HG03342 (cell line): ENCODE data around the gene SPACA9.

Source experiments
- ATAC-seq: cut with Tn5 transposase; IDR thresholded peaks from one replicate; pipeline ENCODE4 v1.9.1; 2021; ENCODE audit warnings: mild to moderate bottlenecking, moderate library complexity; ENCODE audit not compliant: unreplicated experiment

The SPACA9 gene

DNA sequence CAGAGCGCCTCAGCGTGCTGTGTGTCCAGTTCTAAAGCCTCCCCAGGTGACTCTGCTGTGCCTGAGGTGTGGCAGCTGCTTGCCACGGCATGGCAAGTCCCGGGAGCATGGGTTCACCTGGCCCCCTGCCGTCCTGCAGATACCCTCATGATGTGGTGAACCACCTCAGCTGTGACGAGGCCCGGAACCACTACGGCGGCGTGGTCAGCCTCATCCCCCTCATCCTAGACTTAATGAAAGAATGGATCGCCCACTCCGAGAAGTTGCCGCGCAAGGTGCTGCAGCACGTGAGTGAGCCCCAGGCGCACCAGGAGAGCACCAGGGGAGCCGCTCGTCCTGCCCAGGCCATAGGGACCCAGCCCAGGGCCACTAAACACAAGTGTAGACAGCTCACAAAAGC is 9.5 kb downstream of the SPACA9 start:
- no peak for ATAC-seq

DNA sequence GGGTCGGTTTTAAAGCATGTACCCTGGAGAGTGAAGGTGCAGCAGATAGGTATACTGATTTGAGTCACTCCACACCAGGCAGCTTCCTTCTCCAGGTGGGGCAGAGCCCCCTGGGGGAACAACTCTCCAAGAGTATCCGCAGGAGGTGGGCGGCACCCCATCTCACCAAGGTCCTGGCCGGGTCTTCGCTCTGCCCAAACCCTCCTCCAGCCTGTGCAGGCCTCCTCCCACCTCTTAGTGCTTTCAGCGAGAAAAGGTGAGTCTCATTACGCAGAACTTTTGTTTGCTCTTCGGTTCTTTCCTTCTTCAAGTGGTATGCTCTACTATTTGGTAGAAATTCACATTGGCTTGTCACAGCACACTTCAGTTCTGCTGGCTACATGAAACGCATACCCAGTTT is 13.7 kb downstream of the SPACA9 start:
- no peak for ATAC-seq

DNA sequence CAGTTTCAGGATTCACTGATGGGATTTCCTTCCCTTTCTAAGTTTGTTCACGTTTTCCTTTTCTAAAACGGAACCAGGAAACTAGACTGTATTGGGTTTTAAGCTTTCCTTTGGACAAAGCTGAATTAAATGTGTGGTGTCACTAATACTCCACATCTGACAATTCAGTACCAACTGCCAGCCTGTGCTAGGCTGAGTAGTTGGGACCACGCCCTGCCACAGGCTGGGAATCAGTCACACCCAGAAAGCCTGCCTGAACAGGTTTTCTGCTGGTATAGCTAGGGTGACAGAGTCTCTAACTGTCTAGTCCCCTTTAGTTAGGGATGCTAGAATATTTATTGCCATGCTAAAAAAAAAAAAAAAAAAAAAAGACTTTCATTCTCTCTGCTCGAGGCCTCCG is 15.6 kb downstream of the SPACA9 start:
- no peak for ATAC-seq

DNA sequence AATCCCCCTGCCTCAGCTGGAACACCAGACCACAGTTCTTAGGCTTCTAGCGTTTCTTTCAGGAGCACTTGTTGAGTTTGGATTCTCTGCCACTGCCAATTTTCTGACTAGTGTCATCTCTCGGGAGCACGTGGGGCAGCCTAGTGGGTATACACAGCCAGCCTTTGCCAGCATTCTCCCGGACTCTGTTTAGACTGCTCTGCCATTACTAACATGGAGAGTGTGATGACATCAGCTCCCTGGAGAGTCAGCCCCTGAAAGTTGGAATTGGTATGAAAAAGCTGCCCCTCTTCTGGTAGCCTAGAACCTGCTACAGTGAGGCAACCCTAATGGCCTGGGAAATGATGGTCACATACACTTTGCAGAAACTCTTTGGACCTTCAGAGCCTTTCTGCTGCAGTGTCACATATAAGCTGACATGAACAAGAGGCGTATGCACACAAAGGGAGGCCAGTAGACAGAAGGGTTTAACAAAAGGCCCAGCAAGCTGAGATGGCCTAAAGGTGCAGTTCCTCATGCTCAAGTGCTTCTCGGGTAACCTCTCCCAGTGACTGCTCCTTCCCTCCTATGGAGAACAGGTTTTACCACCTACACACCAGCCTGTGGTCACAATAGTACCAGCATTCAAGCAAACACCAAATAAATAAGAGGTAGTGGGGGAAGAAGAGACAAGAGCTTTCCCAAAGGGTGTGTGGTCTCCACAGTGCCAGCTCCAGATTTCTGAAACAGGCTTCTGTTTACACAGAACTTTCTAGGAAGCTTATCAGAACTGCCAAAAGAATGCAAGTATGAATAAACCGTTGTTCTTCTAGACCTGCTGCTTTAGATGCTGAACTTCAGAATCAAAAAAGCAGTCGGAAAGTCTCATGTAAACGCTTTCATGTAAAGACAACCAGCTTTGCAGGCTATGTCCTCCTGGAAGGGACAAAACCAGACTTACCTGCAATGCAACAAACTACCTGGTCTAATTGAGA is 16.5 kb downstream of the SPACA9 start:
- ATAC-seq = no peak

DNA sequence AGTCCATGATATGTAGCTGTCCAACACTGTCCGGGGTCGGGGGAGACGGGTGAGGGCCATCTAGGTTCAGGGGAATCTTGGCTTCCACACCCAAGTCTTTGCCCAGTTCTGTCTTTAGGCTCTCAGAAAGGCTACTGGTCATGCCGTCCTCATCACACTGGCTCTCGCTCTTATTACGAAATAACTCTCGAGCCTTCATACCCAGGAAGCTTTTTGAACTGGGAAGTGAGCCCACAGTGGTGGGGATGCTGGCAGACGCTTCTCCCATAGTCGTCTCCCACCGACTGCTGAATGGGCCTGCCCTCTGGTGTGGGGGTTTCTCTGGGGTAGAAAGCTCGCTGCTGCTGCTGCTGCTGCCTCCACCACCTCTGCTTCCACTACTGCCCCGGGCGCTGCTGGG is 17.6 kb downstream of the SPACA9 start:
- ATAC-seq = no peak

DNA sequence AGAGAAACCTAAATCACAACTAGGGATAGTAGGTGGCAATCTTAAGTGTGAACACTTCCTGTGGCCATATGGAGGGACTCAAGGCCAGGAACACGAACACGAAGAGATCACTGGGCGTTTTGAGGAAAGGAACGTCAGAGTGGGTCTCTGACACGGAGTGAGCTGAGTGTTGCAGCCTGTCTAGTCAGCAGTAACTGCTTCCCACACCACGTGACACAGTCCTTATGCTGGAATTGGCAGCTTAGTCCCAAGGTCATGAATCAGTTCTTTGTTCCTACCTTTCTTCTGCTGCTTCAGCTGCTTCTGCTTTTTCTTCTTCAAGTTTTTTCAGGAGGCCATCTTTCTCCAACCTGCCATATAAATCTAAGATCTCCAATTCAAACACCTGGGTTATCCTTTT is 18.2 kb downstream of the SPACA9 start:
- no peak for ATAC-seq

DNA sequence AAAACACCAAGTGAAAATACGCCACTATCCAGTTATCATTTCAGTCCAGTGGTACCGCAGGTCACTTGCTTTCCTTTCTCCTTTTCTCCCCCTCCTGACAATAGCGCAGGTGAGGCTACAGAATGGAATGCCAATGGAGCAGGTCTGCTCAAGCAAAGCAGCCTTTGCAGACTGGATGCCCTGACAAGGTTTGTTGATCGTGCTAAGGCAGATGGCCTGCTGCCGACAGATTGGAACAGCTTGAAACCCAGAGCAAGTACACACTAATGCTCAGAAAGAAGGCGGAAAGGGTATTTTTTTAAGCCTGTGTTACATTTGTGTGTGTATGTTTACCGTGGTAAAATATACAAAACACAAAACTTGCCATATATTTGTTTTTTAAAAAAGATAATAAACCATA is 19.4 kb downstream of the SPACA9 start:
- no peak for ATAC-seq

DNA sequence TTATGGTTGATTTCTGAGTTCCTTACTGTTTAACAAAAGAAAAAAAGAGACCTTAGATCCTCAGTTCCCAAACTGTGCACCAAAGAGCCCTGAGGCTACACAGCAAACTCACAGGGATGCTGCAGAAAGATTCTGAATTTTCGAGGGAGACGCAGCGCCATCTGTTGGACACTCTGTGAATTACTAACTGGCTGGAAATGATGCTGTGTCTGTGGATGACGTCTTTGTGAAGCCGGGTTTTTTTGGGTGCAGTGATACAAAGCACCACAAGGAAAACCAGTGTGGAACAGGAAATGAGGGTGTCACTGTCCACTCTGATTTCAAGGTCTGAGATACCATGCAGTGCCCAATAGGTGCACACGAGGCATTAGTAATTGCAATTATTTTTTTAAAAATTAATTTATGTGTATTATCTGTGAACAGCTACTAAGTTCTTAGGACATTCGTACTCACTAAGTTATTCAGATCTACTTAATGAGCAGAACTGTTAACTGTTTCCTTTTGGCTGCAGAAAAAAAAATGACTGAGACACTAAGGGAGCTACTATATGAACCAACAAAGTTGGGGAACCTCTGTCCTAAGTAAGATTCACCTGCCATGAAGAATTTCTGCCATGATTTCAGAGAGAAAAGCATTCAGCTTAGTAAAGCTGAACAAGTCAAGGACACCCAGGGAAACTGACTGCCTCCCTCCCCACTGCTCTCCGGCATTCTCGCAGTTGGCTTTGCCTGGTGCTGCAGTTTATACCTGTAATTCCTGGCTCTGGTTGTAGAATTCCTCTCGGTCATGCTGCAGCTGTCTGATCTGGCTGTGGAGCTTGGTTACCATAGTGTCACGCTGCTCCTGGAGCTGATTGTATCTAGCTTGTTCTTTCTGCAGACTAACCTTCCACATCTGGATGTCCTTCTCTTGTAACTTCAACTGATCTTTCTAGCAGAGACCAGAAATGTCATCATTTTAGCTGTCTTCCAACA is 23.4 kb downstream of the SPACA9 start:
- ATAC-seq = peak; percentile 75

DNA sequence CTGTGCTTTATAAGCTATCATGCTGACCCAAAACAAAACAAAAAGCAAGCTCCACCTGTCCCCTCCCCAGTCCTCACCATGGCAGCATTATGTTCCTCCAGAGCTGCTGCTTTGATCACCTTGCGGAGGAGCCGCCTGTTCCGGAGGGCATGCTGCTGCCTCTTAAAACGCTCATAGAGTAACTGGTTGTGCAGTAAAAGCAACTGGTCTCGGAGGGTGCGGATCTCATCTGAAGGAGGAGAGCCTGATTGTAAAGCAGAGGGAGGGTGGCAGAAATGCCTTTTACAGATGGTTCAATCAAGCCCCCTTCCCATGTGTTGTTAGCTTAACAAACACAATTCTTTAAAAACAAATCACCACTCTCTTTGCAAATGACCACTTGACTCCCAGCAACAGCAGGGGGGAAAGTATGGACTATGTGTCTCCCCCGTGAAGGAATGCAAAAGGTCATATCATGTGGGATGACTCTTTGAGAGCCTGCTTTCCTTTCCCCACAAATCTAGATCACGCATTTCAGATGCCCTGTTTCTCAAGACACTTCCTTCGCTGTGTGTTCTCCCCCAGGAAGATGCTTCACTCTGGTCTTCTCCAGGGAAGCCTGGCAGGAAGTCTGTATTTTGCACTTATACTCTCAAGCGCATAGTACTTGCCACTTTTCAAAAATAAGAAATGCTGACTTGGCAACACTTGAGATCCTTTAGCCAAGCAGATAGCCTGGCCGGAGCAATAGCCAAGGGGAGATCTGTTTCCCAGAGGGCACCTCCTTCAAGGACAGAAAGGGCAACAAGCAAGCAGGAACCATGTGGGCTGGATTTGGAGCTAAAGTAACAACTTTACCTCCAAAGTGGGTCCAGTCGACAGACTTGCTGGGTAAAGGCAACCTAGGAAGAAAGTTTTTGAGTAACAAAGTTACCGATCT is 25.1 kb downstream of the SPACA9 start:
- ATAC-seq = no peak

DNA sequence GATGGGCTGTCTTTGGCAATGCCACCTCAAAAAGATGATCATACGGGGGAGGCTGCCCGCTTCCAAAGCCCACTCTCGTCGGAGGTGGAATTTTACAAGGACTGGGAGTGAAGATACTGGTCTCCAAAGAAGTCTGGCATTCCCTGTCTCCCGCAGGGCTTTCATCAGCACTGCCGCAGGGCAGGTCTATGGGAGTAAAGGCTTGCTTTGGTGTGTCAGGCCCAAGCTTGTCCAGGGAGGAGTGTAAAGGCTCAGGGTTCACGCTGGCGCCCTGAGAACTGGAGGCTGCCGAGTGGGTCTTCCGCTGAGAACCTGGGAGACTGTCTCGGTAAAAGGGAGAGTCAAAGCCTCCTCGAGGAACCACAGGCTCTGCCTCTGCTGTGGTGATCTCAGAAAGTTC is 27.0 kb downstream of the SPACA9 start:
- no peak for ATAC-seq

DNA sequence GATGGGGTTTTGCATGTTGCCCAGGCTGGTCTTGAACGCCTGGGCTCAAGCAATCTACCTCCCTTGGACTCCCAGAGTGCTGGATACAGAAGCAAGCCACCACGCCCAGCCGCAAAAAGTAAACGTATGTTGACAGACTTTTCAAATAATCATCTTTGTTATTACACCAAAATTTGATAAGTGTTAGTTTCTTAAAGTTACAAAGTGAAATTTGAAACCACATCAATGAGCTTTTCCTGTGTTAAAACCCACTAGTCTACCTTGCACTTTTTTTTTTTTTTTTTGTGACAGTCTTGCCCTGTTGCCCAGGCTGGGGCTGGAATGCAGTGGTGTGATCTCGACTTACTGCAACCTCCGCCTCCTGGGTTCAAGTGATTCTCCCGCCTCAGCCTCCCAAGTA is 29.9 kb downstream of the SPACA9 start:
- no peak for ATAC-seq

DNA sequence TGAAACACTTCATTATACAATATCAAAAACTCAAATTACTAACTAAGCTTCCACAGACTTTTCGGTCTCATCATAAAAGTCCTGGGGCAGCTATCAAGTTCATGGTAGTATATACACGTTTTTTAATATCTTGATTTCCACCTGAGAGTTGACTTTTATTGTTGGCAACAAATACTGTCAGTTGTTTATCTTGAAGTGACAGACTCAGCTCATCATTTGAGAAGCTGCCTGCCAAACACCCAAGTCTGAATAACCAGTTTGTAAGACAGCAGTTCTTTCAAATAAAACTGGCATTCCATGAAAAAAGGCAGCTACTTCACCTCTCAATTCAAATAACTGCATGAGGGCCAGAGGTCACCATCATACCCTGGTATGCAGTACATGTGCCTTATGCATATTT is 30.6 kb downstream of the SPACA9 start:
- no peak for ATAC-seq

DNA sequence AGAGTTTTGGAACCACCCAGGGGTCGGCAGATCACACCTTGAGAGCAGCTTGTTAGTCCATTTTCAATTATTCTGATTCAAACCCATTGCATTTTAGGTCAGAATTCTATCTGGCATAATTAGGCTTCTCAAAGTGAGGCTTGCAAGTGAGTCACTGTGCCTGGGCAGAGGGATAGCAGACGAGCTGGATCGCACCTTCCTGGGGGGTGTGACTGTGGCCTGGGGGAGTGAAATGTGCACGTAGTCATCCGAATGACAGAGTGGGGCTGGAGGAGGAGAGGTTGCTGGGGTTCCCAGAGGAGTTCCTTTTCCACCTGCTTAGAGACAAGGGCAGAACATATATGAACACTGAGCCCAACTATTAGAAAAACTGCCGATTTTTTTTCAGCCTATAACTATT is 31.7 kb downstream of the SPACA9 start:
- no peak for ATAC-seq

DNA sequence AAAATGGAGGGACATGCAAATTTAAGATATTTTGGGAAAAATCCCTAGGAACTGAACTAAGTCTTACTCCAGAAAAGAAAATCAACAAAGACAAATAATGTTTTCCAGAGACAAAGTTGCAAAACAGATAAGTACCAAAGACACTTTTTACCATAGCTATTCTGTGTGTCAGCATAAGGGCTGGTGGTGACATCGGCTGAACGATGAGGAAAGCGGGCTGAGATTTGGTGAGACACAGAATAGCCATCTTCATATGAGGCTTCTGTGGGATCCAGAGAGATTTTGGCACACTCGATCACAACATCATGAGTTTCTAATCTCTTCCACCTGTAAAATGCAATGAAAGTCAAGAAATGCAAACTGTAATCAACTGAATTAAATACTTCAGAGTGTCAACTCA is 33.4 kb downstream of the SPACA9 start:
- no peak for ATAC-seq

DNA sequence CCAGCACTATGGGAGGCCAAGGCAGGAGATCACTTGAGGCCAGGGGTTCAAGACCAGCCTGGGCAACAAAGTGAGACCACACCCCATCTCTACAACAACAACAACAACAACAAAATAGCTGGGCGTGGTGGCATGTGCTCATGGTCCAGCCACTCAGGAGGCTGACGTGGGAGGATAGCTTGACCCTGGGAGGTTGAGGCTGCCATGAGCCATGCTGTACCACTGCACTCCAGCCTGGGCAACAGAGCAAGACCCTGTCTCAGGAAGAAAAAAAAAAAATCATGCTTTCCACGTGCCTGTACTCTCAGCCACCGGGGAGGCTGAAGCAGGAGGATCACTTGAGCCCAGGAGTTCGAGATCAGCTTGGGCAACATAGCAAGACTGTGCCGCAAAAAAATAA is 36.2 kb downstream of the SPACA9 start:
- no peak for ATAC-seq

DNA sequence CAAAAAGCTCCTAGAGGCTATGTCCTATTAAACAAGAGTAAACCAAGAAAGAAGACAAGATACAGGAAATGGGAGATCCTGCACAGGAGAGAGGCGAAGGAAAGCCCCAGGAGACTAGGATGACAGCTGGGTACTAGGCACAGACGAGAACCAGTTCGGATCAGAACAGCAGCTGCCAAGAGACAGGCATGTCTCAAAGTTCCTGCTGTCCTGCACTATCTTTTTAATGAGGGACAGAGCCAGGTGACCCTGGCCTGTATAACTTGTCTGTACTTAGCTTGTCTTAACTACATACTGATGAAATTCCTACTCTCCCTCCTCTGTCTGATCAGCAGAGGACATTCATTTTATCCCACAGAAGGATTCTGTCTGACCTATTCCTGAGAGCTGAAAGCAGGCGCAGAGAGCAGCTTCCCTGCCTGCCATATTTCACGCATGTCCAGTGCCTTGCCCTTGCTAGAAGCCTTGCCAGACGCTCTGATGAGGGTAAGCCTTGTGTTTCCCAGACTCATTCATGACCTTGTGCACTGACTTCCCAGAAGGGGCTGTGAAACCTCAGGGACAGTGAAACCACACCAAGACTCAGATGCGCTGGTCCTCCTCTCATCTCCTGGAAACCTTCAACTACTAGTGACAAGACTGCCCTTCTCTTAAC is 41.0 kb downstream of the SPACA9 start:
- ATAC-seq = no peak

DNA sequence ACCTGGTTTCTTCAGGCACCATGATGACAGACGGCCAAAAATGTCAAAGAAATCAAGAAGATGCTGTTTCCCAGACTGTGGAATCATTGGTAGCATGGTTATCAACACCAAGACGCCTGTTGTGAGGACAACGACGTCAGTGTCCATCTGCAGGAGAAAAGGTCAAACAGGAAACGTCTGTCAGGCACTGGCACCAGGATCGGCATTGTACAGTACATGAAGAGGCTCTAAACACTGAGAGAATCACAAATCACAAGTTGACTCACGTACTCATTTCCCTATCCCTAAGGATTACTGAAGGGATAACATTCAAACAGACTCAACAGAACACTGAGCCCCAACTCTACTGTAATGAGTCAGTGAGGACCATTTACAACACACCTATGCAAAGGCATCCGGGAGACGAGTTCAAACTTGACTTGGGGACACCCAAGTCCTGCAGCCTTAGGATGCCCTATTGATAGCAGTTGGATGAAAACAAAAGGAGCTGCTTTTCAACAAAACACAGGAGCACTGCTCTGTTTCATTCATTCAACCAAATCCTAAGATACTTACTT is 44.7 kb downstream of the SPACA9 start:
- ATAC-seq = no peak

DNA sequence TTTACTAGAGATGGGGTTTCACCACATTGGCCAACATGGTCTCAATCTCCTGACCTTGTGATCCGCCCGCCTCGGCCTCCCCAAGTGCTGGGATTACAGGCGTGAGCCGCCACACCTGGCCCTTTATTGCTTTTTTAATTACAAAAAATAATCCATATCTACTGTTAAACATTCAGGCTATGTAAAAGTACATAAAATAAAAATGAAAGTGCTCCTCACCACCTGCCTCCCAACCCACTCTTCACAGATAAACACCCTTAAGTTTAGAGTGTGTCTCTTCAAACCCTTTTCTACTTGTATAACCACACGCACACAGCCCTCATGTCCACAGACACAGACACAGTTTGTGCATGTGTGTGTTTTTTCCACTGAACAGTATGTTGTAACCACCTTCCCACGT is 49.0 kb downstream of the SPACA9 start:
- ATAC-seq = no peak

DNA sequence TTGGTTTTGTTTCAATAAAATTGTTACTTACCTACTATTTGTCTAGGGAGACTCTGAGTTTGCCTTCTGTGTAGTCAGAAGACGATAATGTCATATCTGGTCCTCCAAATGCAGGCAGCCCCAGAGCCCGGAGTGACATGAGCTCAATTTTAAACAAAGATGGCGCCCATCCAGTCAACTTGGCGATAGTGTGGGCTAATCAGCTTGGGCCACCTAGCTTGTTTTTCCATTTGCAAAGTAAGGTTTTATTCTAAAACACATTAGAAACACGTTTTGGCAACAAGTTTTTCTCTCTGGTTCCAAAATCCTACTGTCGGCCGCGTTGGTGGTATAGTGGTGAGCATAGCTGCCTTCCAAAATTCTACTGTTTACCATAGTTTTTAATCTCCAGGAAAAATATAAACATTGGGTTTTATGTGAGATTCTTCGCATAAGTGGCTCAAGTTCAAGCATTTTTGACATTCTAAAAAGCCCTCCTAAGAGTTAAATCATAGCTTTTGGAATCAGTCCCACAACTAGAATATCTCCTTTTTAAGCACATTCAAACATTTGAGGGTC is 52.6 kb downstream of the SPACA9 start:
- no peak for ATAC-seq

DNA sequence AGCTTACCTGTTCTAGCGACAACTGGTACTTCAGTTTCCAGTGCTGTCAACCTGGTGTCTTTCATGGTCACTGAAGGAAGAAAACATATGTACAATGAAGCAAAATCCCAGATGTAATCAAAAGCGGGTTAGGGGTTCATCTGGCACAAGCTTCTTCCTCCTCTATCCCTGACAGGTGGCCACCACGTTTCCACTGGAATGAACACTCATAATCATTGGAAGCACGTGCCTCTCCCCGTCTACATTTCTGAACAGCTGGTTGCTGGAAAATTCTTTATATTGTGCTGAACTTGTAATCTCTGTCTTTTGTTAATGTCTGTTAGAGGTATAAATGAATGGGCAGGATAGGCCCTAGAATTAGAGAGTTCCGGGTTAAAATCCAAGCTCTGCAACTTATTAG is 56.3 kb downstream of the SPACA9 start:
- no peak for ATAC-seq
